ENCODE measurements around the gene C19orf85.
"Not testable (repeated sequence)": the region's sequence is repeated elsewhere in the genome, so short reads cannot be mapped to it uniquely, and the experiment has no call there.

The C19orf85 gene

DNA sequence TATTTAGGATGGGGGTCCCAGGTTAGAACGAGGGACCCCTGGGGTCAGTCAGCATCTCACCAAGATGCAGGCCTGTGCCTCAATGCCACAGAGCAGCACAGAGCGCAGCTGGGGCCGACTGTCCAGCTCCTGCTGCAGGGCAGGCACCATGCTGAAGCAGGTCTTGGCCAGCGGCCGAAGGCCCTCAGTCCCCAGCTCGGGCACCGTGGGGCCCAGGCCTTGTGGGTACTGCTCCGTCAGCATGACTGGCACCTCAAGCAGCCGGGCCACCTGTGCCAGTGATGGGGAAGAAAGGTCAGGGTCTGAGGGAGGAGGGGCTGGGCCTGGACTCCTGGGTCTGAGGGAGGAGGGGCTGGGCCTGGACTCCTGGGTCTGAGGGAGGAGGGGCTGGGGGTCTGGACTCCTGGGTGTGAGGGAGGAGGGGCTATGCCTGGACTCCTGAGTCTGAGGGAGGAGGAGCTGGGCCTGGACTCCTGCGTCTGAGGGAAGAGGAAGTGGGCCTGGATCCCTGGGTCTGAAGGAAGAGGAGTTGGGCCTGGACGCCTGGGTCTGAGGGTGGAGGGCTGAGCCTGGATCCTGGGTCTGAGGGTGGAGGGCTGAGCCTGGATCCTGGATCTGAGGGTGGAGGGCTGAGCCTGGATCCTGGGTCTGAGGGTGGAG lies 8.8 kb downstream of the C19orf85 start:
- no peak for DNase-seq

DNA sequence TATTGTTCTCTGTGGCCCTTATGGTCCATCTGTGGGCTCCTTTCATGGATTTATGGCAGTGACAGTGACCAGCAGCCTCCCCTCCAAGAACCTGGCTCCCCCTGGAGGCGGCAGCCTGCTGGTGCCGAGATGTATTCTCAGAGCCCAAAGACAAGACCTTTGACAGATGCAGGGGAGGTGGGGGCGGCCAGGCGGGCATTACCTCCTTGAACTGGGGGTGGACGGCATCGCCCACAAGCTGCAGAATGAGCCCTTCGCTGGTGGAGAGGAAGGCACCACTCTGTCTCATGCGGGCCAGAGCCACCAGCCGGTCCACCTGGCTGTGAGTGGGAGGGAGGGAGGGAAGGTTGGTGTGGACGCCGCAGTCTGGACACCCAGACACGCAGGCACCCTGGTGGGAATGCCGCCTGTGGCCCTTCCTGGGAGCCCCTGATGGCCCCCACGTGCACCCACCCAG lies 9.7 kb downstream of the C19orf85 start:
- no peak for DNase-seq

DNA sequence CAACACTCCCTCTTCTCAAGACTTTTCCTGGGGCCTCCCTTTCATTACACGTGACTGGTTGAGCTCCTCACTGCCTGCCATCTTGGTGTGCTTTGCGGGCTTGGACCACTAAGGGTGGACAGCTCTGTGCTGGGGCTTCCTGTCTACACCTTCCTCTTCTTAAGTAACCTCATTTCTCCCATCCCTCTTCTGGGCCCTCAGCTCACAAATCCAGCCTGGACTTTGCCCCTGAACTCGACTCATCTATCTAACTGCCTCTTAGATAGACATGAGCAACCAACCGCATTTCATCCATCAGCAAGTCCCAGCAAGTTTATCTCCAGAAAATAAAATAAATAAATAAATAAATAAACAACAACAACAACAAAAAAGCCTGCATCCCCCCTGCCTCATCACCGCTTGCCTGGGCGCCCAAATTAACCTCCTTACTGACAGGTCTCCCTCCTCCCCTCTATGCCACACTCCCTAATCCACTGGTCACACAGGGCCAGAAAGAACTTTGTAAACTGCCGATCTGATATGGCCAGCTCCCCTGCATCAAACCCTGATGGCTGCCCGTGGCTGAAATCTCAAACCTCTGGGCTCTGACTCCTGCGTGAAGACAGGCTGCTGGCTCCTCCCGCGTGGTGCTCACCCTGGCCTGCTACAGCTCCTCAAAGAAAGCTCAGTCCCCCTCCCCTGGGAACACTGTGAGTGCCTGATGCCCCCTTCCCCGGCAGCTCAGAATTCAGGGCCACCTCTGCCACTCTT lies 10.9 kb downstream of the C19orf85 start:
- DNase-seq: no peak

DNA sequence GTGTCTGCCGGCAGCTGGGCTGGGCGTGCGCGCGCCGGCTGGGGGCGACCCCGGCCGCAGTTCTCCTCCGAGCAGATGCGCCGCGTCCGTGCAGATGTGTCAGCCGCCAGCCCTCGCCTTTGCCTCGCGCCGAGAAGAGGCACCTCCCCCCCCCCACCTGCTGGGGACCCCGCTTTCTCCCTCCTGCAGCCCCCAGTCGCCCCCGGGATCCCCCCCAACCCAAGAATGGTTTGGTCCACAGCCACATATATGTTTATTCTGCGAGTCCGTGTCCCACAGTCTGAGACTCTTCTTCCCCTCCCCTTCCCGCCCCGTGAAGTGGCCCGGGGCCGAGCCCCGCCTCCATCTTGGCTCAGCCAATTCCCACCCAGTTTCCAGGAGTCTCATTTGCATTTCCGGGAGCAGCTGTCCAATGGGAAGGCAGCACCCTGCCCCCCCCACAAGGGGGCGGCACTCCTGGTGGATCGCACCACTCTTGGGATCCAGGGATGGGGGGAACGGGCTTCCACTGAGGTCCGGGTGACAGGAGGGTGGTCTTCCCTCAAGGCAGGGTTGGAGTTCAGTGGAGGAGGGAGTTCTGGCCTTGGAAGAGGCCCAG lies 11.7 kb downstream of the C19orf85 start:
- no peak for DNase-seq

DNA sequence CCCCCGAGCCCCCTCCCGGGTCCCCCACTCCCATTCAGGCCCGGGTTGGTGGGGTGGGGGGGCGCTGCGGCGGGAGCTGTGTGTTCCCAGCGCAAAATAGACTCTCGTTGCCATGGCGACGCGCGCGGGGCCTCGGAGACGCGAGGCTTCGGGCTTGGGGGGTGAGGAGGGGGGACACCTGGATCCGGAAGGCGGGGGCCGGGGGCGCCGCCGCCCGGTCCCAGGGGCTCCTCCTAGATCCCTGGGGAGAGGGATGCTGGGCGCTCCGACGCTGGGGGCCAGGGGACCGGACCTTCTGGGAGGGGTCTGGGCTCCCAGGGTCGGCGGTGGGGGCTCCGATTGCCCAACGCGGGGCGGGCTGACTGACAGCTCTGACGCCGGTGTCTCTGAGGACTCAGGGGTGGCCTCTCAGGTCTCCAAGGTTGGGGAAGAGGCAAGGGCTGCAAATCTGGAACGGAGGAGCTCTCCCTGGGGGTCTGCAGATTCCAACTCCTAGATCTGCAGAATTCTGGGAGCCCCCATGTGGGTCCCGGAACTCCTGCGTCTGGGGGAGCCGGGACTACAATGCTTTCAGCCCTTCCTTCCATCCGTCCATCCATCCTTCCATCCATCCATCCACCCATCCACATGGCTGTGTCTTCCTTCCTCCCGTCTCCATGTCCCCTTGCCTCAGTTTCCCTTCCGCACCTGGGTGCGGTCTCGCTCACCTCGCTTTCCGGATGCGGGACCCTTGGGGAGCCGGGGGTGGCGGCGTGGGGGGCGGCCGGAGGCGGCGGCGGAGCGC lies 12.4 kb downstream of the C19orf85 start:
- DNase-seq: no peak

DNA sequence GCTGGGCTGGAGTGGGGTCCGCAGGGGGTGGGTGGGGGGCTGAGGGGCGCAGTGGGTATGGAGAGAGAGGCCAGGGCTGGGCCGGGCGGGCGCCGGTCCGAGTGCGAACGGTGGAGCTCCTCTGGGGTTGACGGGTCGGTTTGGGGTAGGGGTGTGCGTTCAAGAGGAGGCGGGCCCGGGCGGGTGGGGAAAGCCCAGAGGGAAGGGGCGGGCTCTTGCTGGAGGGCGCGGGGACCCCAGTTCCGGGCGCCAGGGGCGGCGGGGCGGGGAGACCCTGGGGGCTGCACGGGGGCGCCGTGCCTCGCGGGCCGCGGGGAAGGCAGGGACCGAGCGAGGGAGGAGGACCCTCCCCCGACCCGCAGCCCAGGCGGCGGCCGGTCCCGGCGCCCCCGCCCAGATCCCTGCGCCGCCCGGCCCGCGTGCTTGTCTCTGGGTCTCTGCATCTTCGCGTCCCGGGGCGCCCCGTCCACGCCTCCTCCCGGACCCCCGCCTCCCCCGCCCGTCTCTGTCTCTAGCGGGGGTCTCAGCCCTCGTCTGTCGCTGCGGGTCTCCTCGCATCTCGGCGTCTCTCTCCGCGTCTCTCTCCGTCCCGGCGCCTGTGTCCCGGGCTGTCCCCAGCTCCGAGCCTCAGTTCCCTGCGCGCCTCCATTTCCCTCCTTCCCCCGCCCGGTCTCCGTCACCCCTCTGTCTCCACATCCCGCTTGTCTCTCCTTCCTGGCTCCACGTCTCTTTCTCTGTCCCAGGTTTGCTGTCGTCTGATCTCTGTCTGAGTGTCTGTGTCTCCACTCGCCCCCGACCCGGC lies 13.2 kb downstream of the C19orf85 start:
- no peak for DNase-seq

DNA sequence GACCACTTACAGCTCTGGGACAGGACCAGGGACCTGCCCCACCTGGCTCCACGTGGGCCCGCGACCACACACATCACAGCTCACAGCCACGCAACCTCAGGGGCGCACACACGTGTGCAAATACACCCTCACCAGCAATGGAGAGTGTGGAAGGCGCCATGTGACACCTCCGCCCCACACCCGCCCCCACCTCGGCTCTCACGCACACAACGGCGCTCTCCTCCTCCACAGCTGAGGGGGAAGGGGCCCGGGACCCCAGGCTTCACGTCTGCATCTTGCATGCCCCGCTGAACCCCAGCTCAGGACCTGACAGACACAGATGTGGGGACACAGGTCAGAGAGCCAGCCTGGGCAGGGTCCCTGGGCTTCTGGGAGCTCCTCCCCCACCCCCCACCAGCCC lies 15.1 kb downstream of the C19orf85 start:
- no peak for DNase-seq

DNA sequence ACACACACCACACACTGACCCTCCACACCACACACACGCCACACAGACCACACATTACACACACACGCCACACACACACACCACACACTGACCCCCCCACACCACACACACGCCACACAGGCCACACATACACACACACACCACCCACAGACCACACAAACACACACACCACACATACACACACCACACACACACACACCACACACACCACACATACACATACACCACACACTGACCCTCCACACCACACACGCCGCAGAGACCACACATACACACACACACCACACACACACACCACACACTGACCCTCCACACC lies 16.4 kb downstream of the C19orf85 start:
- DNase-seq: not testable (repeated sequence)

DNA sequence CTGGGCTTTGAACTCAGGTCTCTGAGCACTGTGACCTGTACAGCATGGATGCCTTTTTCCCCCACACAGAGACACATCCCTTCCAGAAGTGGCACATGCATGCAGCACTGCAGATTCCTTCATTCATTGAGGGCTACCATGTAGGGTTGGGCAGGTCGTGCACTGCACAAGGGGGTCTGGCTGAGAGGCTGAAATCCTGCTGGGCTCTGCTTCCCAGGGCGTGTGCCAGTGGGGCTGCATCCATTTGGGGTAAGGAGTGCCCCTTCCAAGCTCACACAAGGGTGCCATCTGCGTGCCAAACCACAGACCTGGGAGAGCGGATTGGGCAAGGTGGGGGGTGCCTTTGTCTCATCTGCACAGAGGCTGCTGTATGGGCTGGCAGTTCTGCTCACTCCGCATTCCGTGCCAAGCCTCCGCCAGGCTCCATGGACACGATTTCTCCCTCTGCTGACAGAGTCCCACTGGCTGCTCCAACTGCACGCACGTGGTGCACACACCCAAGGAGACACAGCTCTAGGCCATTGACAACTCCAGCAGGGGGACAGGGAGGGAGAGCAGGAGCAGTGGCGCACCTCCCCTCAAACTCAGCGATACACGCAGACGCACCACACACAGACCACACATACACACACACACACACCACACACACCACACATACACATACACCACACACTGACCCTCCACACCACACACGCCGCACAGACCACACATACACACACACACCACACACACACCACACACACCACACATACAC lies 17.0 kb downstream of the C19orf85 start:
- DNase-seq: no peak

DNA sequence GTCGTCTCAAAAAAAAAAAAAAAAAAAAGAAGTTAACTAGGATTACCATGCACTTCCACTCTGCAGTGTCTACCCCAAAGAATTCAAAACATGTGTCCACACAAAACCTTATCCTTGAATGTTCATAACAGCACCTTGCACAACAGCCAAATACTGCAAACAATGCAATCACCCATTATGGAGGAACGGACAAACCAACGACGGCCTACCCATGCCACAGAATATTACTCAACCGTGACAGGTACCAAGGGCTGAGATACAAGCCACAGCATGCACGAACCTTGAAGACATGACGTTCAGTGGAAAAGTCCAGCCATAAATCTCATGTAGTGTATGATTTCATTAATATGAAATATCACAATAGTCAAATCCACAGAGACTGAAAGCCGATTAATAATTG lies 18.5 kb downstream of the C19orf85 start:
- no peak for DNase-seq

DNA sequence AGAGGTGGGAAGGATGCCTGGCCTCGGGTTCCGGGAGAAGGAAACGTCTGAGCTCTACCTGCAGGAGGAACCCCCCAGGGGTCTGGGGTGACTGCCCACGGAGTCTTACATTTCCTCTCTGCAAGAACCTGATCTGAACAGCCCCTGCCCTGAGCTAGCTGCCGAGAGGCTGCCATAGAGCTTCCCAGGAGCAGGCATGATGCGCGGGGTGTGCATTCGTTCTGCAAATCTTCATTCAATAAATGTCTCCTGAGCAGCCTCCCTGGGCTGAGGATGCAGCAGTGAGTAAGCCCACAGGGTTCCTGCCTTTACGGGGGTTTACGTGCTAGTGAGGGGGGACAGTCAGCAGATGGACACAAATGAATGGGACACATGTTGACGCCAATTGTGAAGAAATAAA lies 19.9 kb downstream of the C19orf85 start:
- DNase-seq: no peak

DNA sequence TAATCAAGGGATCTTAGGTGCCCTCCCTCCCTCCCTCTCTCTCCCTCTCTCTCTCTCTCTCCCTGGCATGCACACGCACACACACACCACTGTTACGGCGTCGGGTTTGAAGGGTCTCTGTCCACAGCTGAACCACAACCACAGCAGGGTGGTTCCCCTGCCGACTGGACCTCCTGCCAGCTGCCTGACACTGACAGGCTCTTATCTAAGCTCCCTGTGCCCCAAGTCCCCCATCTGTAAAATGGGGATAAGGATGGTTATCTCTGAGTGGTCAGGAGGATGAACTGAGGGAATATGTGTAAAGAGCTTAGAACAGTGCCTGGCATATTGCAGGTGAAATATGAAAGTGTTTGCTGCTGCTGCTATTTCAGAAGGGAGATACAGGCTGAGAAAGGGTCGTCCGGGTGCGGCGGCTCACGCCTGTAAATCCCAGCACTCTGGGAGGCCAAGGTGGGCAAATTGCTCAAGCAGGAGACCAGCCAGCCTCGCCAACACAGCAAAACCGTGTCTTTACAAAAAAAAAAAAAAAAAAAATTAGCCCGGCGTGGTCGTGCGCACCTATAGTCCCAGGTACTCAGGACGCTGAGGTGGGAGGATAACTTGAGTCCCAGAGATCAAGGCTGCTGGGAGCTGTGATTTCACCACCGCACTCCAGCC lies 20.6 kb downstream of the C19orf85 start:
- no peak for DNase-seq

DNA sequence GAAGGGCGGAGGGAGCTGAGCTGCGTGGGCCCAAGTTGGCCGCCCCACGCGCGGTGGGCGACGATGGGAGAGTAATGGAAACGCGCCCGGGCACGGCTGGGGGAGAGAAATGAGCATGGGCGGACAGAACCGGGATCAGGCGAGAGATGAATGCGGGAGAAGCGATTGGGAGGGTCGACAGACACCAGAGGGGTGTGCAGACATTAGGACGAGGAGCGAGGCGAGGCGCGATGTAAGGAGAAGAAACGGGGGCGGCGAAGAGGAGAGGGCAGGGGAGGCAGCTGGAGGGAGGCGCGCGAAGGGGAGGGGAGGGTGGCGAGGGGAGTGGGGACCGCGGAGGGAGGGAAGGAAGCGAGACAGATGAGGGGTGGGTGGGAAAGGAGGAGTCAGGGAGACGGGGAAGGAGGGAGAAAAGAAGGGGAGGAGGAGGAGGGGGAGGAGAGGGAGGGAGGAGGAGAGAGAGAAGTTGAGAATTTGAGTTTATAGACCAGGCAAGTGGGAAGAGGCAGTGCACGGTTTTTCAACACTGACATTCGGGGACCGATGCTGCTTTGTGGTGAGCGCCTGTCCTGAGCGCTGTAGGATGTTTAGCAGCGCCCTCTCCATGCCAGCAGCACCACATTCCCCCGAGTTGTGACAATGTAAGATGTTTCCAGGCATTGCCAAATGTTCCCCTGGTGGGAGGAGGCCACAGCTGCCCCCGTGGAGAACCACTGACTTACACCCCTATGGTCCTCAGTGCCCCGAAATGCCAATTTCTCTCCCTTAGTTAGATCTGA lies 21.3 kb downstream of the C19orf85 start, which contains the start of gene SHISA7:
TSS of gene SHISA7 (minus strand) at position 256 of the 779 bp plus-strand sequence. CDS start 437 bp downstream, outside the sequence.
- no peak for DNase-seq

DNA sequence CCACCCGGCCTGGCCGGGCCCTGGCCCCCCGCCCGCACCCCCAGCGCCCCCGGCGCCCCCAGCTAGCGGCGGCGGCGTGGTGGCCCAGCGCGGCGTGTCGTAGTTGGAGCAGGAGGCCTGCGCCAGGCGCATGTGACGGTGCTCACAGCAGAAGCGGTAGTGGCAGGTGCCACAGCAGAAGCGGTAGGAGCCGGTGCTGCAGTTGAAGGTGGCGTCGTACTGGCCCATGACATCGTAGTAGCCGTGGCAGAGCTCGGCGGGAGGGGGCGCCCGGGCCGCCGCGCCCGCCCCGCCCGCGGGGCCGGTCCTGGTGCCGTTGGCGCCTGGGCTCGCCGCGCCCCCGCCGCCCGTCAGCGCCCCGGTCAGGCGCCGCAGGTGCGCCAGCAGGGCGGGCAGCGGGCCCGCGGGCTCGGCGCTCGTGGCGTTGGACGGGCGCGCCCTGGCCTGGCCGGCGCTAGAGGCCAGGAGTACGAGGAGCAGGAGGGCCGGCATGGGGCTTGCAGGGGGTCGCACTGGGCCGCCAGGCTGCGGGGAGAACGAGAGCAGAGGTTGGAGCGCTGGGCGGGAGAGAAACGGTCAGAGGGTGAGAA lies 22.1 kb downstream of the C19orf85 start:
- no peak for DNase-seq

DNA sequence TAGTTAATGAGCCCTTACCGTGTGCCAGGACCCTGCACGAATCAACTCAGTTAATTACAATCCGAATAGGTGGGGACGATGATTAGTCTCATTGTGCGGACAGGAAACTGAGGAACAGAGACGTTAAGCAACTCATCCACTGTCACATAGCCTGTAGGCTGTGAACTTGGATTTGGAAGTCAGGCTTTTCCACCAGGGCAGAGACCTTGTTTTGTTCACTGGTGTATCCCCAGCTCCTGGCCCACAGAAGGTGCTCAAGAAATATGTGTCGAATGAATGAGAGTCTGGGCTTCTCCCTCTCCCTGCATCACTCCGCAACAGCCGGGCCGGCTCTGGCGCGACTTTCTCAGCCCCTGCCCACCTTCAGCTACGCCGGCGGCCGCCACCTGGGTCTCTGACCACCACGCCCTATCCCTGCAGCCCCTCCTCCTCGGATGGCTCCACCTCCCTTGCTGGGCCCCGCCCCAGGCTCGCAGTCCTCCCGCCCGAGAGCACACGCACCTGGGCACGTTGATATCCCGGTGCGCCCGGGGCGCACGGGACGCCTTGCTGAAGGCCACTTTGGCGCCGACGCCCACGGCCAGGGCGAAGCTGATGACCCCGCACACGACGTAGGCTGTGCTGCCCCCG lies 22.7 kb downstream of the C19orf85 start:
- DNase-seq: no peak

DNA sequence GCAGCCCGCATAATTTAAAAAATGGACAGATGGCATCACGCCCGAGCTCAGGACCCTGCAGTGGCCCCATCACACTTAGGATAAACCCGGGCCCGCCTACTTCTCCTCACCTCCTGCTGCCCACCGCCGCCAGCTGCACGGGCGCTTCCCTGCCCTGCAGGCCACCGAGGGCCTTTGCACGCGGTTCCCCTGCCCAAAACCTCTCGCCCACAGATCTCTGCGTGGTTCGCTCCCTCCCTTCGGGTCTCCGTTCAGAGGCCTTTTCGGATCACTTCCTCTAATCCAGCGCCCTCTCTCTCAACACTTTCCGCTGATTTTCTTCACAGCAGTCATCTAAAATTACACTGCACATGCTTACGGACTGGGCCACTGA lies 23.2 kb downstream of the C19orf85 start:
- DNase-seq: no peak

DNA sequence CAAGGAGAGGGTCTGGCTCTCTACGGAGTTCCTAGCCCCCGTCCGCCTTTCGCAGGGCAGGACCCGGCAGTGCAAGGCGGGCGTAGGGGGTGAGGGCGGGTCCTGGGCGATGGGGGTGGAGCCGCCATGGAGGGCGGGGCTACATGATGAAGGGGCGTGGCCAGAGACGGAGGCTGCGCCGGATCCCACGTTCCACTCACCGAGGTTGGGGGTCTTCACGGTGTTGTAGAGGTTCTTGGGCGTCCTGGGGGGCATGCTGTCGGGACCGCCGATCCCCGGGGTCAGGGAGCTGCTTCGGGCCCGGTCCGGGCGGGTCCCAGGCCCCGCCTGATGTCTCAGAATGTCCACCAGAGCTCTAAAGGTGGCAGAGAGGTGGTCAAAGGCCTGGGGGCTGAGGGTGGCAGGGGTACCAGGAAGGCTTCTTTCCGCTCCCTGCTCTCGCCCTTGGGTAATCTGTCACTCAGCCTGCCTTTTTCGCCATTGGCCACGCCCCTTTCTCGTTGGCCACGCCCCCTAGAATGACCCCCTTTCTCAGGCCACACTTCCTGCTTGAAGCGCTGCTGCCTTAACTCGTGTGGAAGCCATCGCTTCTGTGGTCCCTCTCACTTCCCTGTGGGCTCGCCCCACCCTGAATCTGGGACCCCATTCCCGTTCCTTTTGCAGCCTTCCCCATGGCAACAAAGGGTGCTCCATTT lies 24.0 kb downstream of the C19orf85 start:
- no peak for DNase-seq

DNA sequence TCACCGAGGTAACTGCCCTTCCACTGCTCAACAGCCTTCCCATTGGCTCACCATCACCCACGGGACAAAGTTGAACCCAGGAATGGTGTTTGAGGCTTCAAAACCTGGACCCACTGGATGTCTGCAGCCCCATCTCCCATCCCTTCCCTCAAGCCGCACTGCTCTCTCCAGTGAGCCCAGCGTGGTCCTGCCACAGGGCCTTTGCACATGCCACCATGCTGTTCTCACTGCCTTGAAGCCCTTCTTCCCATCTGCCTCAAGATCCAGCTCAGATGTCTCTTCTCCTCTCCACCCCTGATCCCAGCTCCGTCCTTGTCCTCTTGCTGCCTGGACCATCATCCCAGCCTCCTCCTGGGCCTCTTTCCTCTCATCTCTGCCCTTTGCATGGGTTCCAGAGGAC lies 25.5 kb downstream of the C19orf85 start:
- no peak for DNase-seq

DNA sequence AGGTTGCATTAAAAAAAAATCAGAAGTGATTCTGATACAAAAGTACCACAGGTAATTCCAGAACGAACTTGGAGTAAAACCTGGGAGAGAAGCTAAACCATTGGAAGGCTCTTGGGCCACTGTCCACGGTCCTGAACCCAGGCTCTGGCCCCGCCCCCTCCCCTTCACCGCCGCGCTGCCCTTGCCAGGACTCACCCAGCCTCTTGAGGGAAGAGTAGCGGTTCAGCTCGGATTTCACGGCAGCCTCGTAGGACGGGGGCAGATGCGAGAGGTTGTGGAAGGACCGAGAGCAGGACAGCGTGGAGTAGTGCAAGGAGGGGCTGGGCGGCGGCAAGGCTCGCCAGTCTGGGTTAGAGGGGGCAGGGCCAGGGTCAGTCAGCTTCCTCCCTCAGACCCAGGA lies 27.1 kb downstream of the C19orf85 start:
- DNase-seq: no peak

Data from NK-92 treated with Interleukin-12 subunit alpha and Interleukin-12 subunit beta, amount 100 ng/mL, for 24 hours (cell line).